ENCODE data around the gene SDF4. TPM values are rescaled to one million over a fixed set of nuclear protein-coding genes. Genes with fewer than 3 reads are reported as not detected.

Gene SDF4
- total and polyA plus RNA-seq, 8 donors: 50.3 to 404 (median 63.6) TPM

- intact Hi-C loops (cut with DNase I; ENCODE audit: low total_unique reads): no loop called here
- peak in 1 of 2 donors; percentile 61 for DNase-seq
- peak within 1 kb of the TSS in 3 of 5 donors; percentile 47 to 71 (median 47) for H3K27ac ChIP-seq
- TF ChIP-seq EP300 (IDR thresholded peaks at IDR 0.05) (no peak), POLR2AphosphoS5 (IDR thresholded peaks at IDR 0.05) (no peak), POLR2A (IDR thresholded peaks at IDR 0.05) (no peak)
- TF ChIP-seq, protein P1, sequence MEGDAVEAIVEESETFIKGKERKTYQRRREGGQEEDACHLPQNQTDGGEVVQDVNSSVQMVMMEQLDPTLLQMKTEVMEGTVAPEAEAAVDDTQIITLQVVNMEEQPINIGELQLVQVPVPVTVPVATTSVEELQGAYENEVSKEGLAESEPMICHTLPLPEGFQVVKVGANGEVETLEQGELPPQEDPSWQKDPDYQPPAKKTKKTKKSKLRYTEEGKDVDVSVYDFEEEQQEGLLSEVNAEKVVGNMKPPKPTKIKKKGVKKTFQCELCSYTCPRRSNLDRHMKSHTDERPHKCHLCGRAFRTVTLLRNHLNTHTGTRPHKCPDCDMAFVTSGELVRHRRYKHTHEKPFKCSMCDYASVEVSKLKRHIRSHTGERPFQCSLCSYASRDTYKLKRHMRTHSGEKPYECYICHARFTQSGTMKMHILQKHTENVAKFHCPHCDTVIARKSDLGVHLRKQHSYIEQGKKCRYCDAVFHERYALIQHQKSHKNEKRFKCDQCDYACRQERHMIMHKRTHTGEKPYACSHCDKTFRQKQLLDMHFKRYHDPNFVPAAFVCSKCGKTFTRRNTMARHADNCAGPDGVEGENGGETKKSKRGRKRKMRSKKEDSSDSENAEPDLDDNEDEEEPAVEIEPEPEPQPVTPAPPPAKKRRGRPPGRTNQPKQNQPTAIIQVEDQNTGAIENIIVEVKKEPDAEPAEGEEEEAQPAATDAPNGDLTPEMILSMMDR (IDR thresholded peaks at IDR 0.05): no peak
- 23 to 61% (median 39%) methylated on average over 11 to 56 of the region's 56 CpGs for WGBS, 5 donors
- H3K4me3 ChIP-seq: peak within 1 kb of the TSS; percentile 18 to 35 (median 22)
- H3K9me3 ChIP-seq: no peaks in the 10 kb centered on the region
- H3K36me3 ChIP-seq: peaks cover 21 to 35% (median 33%) of the 10 kb centered on the region in 4 donors
- peaks cover 0 to 19% (median 0%) of the 10 kb centered on the region in 3 donors for H3K27me3 ChIP-seq
- H3K4me1 ChIP-seq: peaks cover 5 to 41% (median 31%) of the 10 kb centered on the region in 4 donors
Observed at GRCh38 chr1:1213345-1214265, 18.2 kb downstream of the SDF4 start, which contains the start of gene TNFRSF4. TNFRSF4 (minus strand) TSS chr1:1214153; CDS start chr1:1214127, 26 bp downstream.

- peak overlapping the region in 3 of 5 donors; percentile 47 to 71 (median 47) for H3K27ac ChIP-seq
- intact Hi-C loops (cut with DNase I; ENCODE audit: low total_unique reads): no loop called here
Observed at GRCh38 chr1:1212780-1213344, 18.9 kb downstream of the SDF4 start.

DNA sequence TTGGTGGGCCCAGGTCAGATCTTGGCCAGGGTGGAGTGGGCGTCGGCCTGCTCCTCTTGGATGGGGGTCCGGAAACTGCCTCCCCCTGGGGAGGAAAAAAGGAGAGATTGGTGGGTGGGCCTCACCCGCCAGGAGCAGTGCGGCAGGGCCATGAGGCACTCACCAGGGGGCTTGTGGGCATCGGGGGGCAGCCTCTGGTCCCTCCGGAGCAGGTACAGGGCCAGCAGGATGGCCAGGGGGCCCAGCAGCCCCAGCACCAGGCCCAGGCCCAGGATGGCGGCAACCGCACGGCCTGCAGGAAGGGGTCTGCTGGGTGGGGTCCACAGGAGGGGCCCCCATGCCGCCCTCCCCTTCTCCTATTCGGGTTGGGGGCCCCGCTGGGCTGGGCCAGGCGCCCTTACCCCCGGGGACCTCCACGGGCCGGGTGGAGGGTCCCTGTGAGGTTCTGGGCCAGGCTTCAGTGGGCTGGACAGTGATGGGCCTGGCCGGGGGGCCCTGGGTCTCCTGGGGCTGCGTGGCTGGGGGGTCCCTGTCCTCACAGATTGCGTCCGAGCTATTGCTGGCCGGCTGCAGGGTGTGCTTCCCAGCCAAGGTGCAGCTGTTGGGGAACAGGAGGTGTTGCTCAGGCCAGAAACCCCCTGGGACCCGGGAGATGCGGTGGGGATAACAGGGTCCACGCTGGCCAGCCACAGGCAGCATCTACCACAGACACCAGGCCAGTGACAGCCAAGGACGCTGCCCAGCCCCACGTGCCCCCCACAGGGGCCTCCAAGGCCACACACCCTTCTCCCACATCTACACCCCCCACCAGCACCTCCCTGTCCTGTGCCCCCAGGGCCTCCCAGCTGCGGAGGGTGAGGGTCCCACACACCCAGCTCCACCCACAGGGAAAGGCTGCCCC, 20.0 kb downstream of the SDF4 start:
- Histone ChIP-seq H3K4me1 (peaks cover 13 to 58% (median 47%) of the 10 kb centered on the region in 4 donors), H3K36me3 (peaks cover 6 to 17% (median 15%) of the 10 kb centered on the region in 4 donors), H3K27me3 (peaks cover 3 to 37% (median 15%) of the 10 kb centered on the region in 3 donors), H3K9me3 (no peaks in the 10 kb centered on the region), H3K4me3 (peak overlapping the region; percentile 19 to 35 (median 24)), H3K27ac (peak overlapping the region in 1 of 5 donors; percentile 47)
- TF ChIP-seq, protein P1 (IDR thresholded peaks at IDR 0.05): no peak
- no peak for TF ChIP-seq EP300 (IDR thresholded peaks at IDR 0.05)
- TF ChIP-seq POLR2A (IDR thresholded peaks at IDR 0.05): no peak
- no peak for TF ChIP-seq POLR2AphosphoS5 (IDR thresholded peaks at IDR 0.05)
- DNase-seq: no peak
- 87 to 91% (median 89%) methylated on average over 15 to 28 of the region's 28 CpGs for WGBS, 5 donors
- intact Hi-C loops (cut with DNase I; ENCODE audit: low total_unique reads): no loop called here

More at GRCh38 chr1:1212780-1213344, 18.9 kb downstream of the SDF4 start:
- H3K4me1 ChIP-seq: peaks cover 13 to 48% (median 39%) of the 10 kb centered on the region in 4 donors
- TF ChIP-seq EP300 (IDR thresholded peaks at IDR 0.05) (no peak), POLR2AphosphoS5 (IDR thresholded peaks at IDR 0.05) (peak in 2 of 3 donors; percentile 5 to 24)
- peaks cover 14 to 27% (median 25%) of the 10 kb centered on the region in 4 donors for H3K36me3 ChIP-seq
- no peaks in the 10 kb centered on the region for H3K9me3 ChIP-seq
- peak; percentile 53 to 60 for DNase-seq
- peaks cover 0 to 26% (median 4%) of the 10 kb centered on the region in 3 donors for H3K27me3 ChIP-seq
- 42 to 75% (median 65%) methylated on average over 6 to 24 of the region's 24 CpGs for WGBS, 5 donors
- peak overlapping the region; percentile 19 to 35 (median 24) for H3K4me3 ChIP-seq

- DNase-seq: no peak
- intact Hi-C loops (cut with DNase I; ENCODE audit: low total_unique reads): no loop called here
- Histone ChIP-seq H3K9me3 (no peaks in the 10 kb centered on the region), H3K27ac (no peak overlapping the region), H3K27me3 (peaks cover 6 to 45% (median 23%) of the 10 kb centered on the region in 3 donors), H3K4me1 (peaks cover 20 to 64% (median 56%) of the 10 kb centered on the region in 4 donors), H3K36me3 (peaks cover 0 to 8% (median 6%) of the 10 kb centered on the region in 4 donors), H3K4me3 (no peak overlapping the region)
- 91 to 95% (median 93%) methylated on average over 23 to 31 of the region's 31 CpGs for WGBS, 5 donors
- TF ChIP-seq EP300 (IDR thresholded peaks at IDR 0.05) (no peak), POLR2A (IDR thresholded peaks at IDR 0.05) (no peak)
- TF ChIP-seq, protein P1 (IDR thresholded peaks at IDR 0.05): no peak
Observed at GRCh38 chr1:1210726-1211540, 20.9 kb downstream of the SDF4 start.

Data from stomach (tissue), 9 donors.